ENCODE data around the gene VEZF1. TPM values are rescaled to one million over a fixed set of nuclear protein-coding genes. Genes with fewer than 3 reads are reported as not detected.

Gene VEZF1
- total RNA-seq, 1 donor = 85.1 TPM

DNA sequence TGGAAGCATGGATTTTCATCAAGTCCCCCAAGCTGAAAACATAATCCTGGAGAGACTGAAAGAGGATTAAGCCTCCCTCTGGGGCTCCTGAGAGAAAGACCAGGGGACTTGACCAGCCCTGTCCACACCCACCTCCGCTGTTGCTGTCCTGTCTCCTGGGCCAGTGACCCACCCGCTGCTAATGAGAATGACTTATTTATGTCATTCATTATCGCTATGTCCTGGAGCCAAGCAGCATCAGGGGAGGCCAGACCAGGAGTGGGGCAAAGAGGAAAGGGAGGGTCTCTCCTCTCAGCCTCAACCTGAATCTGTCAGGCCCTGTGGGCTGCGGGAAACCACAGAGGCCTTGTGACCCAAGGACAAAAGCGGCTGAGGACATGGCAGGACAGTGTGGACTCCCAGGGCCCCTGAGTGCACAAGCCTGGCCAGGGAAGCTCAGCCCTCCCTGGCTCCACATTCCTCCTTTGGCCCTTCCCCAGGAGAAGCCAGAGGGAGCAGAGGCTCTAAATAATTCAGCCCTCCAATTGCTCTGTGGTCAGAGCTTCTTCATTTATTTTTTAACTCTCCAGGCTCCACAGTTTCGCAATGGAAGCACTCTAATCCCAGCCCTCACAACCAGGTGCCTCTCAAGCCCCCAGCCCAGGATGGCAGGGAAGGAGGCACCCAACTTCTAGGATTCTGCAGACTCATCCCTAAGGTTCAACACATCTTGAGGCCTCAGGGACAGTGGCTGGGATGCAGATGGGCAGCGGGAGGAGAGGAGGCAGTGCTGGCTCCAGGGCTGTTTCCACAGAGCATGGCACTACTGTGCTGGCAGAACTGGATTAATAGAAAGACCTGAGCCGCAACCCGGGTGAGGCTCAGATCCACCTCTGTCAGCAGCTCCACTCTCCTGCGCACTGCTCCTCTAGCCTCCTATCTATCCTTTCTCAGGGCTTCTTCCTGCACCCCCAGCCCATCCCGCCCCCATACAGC is 51.9 kb downstream of the VEZF1 start:
- peak in 1 of 3 donors; percentile 48 for DNase-seq (ENCODE audit: low read depth in 2 of 3, low spot score in 2 of 3)

DNA sequence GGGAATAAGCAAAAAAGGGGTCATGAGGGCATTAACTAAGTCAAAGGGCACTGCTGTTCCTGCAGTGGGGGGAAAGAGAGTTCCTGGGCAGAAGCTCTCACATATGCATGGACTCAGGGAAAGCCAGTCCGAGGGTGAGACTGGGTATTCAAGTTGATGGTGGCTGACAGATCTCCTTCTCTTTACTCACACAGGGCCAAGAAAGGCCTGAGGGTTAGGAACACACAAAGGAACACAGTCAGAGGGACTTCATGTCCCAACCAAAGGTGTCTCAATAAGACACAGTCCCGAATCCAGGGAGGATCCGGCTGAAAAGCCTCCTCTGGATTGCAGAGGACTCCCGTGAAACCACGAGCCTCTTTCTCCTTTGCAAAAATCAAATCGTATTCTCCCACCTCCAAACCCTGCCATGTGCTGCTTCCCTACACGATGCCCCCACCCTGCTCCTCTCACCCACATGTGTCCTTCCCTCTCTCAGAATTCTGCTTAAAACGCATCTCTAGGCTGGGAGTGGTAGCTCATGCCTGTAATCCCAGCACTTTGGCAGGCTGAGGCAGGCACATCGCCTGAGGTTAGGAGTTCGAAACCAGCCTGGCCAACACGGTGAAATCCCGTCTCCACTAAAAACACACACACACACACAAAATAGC is 56.4 kb downstream of the VEZF1 start:
- no peak for DNase-seq (ENCODE audit: low read depth in 2 of 3, low spot score in 2 of 3)

DNA sequence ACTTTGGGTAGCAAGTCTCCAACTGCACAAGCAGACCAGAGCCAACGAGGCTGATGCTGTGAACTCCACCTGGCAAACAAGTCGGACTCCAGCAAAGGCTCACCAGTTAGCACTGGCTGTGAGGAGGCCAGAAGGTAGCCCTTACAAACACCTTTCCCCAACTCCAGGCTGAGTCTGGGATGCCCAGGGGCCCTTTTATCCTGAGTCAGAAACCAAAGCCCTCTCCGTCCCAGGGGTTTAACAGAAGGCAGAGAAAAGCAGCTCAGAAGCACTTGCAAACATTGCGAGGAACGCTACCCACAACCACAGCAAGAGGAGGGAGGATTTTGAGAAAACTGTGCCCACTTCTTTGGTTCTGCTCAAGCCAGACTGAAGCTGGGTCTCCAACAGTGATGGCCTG is 57.8 kb downstream of the VEZF1 start:
- no peak for DNase-seq (ENCODE audit: low read depth in 2 of 3, low spot score in 2 of 3)

DNA sequence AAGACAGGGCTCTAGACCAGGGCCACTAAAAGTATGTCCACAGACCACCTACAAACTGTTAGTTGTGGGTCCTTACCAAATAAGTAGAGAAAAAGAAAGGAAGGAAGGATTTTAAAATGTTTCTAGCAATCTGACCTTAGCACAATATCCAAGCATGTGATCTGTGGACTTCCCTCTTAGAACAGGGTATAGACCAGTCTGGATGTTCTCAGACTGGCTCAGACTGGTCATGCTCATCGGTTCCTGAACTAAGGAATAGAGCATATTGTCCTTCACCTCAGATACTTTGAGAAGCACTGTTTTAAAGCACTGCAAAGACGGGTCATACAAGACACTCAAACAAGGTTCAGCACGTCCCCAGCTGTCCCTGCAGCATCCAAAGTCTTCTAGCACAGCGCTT is 58.7 kb downstream of the VEZF1 start:
- no peak for DNase-seq (ENCODE audit: low read depth in 2 of 3, low spot score in 2 of 3)

DNA sequence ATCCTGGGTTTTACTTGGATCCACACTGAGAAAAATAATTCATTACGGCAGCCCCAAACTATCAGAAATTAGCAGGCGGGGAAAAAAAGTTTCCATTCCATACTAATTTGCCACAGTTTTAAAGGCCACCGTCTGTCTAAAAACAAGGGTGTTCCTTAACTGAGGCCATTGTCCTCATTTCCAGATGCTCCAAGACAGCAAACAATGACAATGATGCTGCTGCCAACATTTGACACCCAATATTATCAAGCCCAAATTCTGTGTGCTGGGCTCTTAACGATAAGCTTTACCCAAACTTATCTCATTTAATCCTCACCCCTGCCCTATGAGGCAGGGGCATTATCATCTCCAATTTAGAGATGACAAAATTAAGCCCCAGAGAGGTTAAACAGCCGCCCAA is 59.1 kb downstream of the VEZF1 start:
- DNase-seq (ENCODE audit: low read depth in 2 of 3, low spot score in 2 of 3) = no peak

DNA sequence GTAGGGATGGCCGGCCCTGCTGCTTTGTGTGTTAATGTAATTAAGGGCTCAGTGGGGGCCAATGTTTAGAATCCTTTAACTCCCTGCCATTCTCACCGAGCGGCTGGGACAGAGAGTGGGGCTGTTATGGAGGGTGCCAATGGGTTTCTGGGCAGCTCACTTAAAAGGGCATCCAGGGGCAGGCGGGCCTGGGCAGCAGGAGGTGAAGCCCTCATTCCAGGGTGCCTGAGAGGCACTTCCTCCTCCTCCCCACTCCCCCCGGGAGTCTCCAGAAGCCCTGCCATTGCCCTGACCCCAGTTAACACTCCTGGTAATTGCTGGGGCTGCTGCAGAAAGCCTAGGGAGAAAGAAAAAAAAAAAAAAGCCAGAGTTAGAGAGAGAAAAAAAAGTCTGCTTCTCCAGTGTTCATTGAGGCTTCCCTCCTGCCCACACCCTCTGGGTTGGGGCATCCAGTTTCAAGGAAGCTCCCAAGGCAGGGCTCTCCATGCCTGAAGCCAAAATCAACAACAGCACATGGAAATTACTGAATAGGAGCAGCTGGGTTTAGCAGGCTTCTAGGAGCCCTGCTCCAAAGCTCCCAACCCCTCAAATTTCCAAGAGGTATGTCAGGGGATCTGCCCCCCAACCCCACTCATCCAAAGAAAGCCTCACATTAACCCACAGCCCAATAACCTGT is 60.9 kb downstream of the VEZF1 start:
- DNase-seq (ENCODE audit: low read depth in 2 of 3, low spot score in 2 of 3) = no peak

DNA sequence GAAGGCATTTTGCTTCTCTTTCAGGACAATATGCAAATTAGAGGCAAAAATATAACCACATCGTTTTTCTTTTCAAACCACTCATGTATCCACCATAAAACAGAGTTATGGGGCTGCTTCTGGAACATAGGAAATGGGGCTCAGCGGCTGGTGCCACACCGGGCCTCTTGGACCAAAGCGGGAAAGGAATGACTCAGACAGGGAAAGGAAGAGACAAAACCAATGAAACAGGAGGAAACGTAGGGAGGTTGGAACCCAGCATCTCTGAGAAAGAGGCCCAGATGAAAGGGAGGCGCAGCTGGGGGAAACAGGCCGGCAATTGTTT is 61.4 kb downstream of the VEZF1 start:
- DNase-seq (ENCODE audit: low read depth in 2 of 3, low spot score in 2 of 3) = no peak

DNA sequence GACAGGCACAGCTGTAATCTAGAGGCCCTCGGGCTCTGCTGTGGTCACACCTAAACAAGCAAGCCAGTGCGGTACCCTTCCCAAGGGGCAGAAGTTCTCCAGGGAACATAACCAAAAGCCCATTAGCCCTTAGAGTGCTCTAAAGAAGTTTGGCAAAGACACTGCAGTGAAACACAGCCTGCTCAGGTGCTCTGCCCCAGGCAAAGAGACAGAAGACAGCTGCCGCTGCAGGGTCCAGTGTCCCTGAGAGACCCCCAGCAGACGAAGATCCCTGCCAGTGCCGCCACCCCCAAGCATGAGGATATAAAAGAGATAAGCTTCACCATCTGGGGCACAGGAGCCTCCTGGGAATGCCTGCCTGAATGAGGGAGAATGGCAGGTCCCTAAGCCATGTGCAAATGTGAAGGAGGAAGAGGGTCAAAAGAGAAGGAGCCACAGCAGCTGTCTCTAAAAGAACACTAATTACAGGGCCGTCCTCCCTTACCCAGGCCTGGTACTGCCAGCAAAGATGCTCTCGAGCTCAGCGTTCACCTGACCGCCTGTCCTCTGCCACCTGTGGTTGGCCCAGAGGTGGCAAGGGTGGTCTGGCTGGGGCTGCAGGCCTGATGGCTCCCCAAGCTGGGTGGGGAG is 62.6 kb downstream of the VEZF1 start:
- DNase-seq (ENCODE audit: low read depth in 2 of 3, low spot score in 2 of 3) = no peak

DNA sequence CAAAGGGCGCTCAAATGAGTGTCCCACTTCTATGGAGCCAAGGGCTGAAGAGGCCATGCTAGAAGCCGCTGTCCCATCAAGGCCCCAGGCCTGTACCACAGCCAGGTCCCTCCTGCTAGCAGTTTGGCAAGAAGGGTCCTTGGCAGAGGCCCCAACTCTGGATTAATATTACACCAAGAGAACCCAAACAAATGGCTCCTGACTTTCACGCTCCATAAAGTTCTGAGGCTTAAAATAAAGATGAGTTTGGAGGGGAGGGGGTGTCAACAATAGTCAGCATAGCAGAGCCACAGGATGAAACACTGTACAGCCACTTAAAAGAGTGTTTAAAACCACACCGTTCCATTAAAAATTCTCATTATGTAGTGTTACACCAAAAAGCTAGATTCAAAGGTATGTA is 63.4 kb downstream of the VEZF1 start:
- no peak for DNase-seq (ENCODE audit: low read depth in 2 of 3, low spot score in 2 of 3)

Small RNA genes within 50 kb of the gene (small RNA-seq; reads per million reads assigned to genes)
- not detected for gene AC015813.4

Other genes starting within 250 kb of the VEZF1 start
- gene CCDC182, start 243.0 kb downstream of the VEZF1 start, total RNA-seq = not detected
- gene MRPS23, start 138.2 kb downstream of the VEZF1 start, total RNA-seq = 11.6 TPM
- gene CUEDC1, start 32.8 kb downstream of the VEZF1 start, total RNA-seq = 0.54 TPM
- gene SRSF1, start 19.0 kb upstream of the VEZF1 start, total RNA-seq = 316 TPM
- gene DYNLL2, start 95.2 kb upstream of the VEZF1 start, total RNA-seq = 14.5 TPM
- gene OR4D1, start 160.1 kb upstream of the VEZF1 start, total RNA-seq = 0.81 TPM
- under 0.01 TPM for gene OR4D2, start 178.7 kb upstream of the VEZF1 start, total RNA-seq
- gene EPX, start 204.5 kb upstream of the VEZF1 start, total RNA-seq = 0.54 TPM
- gene MKS1, start 231.0 kb upstream of the VEZF1 start, total RNA-seq = 21.3 TPM

Data from hematopoietic multipotent progenitor cell (in vitro differentiated cells).